HG03135 (cell line): ENCODE results near the gene IGSF3.

ENCODE experiments used
- ATAC-seq: cut with Tn5 transposase; IDR thresholded peaks from one replicate; pipeline ENCODE4 v1.9.1; 2021; ENCODE audit warnings: mild to moderate bottlenecking, moderate library complexity; ENCODE audit not compliant: unreplicated experiment

Gene IGSF3

DNA sequence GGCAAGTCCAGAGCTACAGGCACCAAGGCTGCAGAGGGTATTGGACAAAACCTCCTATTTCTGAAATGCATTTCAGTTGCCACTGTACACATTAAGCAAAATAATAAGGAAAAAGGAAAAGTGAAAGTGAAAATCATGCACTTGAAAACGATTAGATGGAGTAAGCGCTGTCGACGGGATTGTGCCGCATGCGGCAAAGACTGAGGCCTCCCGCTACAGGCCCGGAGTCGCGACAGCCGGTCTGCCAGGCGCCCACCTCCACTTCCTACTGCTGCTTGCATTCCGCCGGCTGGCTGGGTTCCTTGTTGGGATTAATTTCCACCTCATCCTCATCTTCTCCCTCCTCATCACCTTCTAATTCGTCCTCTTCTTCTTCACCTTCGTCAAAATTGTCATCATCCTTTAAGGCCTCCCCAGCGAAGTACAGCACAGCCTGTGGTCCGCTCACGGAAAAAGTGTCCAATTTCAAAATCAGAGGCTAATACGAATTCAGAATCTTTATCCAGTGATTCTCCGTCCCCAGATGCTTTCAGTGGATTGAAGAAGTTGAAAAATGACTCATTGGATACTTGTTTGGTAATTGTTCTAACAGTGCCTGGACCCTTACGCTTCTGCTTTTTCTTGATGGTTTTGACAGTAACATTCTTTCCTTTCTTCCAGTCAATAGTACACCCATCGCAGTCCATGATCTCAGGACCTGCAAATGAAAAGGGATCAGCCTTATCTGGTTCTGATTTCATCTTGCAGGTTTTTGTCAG lies 134.7 kb downstream of the IGSF3 start:
- no peak for ATAC-seq

DNA sequence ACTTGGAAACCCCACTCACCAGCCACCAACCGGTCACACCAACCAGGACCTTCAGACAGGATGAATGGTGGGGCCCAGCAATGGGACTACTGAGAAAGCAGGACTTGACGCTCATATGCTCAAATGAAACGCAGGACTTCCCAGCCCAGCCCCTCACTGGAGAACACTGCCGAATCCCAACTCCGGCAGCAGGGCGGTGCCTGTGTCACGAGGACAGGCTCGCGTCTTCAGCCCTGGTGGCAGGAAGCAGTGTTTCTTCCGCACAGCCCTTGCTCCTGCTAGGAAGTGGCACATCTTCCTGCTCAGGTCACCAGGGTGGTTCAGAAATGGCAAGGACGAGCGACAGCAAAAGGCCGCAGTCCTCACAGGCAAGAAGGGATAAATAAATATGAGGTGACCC lies 135.6 kb downstream of the IGSF3 start:
- ATAC-seq, result no peak

DNA sequence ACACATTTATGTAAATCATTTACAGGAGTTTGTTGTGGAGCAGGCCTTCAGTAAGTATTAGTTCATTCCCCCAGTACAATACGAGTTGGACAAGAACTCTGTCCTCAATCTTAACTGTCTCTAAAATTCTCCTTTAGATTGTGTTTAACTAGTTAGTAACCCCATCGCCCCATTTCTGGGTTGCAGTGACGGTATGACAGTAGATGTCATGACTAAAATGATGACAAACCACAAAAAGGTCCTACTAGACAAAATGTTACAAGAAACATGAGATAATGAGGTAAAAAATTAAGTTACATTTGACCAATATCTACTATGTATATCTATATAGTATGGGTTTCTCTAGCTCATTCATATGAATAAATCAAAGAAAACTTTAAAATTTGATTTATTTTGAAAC lies 137.9 kb downstream of the IGSF3 start:
- ATAC-seq, result no peak

DNA sequence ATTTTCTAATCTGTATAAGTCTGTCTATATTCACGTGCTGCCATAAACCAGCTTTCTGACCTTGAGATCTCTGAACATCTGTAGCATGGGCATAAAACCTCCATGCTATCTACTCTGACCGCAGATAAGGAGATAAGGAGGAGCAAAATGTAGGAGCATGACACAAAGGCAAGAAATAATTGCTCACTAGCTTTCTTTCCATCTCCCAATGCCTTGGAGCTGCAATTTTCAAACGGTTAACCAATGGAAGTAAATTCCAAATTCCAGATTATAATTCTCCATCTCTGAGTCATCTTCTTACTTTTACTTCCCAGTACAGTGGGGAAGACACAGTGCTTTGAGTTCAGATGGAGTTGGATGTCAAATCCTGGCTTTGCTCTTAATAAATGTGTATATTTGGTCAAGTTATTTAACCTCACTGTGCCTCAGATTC lies 138.3 kb downstream of the IGSF3 start:
- no peak for ATAC-seq

DNA sequence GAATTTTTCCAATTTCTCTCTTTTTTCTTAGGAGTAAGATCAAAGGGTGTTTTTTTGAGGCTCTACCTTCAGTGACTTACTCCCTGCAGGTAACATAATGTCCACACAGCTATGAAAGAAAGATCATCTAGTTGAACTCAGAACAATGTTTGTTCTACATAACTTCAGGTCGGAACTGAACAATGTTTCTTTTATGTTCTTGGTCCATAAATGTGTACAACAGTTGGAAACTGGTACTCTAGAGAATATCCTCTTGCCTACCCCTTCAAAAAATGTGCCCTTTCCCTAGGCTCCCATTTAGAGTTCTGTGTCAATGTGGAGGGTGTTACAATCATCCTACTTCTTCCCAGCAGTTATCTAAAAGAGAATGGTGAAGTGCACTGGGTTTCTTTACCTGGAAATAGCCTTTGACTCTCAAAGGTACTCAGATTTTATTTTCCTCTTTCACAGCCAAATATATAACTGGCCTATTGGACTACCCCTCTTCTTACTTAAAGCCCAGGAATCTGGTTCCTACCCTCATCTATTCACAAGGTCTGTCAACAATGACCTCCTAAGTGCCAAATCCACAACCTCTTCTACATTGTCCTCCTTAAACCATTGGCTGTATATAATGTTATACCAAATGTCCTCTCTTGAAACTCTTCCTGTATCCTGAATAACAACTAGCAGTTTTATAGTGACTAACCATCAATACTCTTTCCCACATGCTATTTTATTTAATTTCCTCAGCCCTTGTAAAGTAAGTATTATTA lies 139.0 kb downstream of the IGSF3 start:
- ATAC-seq, result no peak

DNA sequence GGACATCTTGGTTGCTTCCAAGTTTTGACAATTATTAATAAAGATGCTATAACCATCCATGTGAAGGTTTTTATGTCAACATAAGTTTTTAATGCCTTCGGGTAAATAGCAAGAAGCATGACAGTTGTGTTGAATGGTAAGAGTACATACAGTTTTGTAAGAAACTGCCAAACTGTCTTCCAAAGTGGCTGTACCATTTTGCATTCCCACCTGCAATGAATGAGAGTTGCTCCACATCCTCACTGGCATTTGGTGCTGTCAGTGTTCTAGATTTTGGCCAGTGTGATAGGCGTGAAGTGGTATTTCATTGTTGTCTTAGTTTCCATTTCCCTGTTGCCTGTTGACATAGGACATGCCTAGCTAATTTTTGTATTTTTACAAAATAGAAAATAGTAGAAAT lies 142.1 kb downstream of the IGSF3 start:
- no peak for ATAC-seq
